ENCODE measurements around the gene FAM210A. TPM values are rescaled to one million over a fixed set of nuclear protein-coding genes. Genes with fewer than 3 reads are reported as not detected.

The FAM210A gene
- total and polyA plus RNA-seq, 2 of the 4 experiments (the other 2 are of a cell fraction) = 9.8 to 25.3 TPM

DNA sequence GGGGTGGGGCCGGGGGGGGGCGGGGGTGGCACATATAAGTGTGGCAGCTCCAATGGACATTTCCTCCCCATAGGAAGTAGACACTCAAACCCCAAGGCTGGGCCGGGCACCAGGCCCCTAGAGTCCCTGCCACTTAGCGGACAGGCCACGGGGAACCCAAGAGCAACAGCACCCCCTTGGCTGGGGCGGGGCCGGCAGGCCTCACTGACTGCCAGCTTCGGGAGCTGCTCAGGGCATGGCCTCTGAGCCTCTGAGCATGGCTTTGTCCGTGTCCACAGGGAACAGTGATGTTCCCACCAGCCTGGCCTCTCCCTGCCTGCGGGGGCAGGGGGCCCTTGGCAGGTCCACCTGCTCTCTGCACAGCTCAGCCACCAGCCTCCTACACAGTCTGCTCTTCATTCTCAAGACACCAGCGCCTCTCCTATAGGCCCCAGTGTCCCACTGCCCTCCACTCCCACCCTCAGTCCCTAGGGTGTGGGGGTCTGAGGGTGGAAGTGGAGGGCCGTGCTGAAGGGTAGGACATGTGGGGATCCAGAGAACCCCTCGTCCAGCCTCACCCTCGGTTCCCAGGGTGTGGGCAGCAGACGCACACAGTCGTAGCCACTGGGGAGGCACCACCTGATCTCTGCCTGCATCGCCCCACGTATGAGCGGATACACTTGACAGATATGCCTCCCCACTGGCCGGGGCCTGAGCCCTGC lies 106.7 kb downstream of the FAM210A start:
- dilution Hi-C loops (cut with HindIII; ENCODE audit: low sequenced_read_pairs, unreplicated experiment) (no loop called here), in situ Hi-C loops (cut with MboI; ENCODE audit: low sequenced_read_pairs) (no loop called here), intact Hi-C loops (cut with micrococcal nuclease) (no loop called here)
- no peak overlapping the region for H3K18ac ChIP-seq (ENCODE audit: low read depth, low read length)
- peaks cover 10% of the 10 kb centered on the region for H3K27me3 ChIP-seq (ENCODE audit: control insufficient read depth, insufficient read depth, low read length)
- H4K8ac ChIP-seq (ENCODE audit: low read depth in 2 of 2, low read length in 2 of 2) = no peak overlapping the region
- H4K91ac ChIP-seq (ENCODE audit: insufficient read depth, low read depth, low read length) = no peak overlapping the region
- H3K9me1 ChIP-seq (ENCODE audit: insufficient read depth, low read length) = no peaks in the 10 kb centered on the region
- no peak overlapping the region for H3K23ac ChIP-seq (ENCODE audit: low read depth, low read length)
- no peak for ATAC-seq (ENCODE audit: low read depth)
- H3K36me3 ChIP-seq (ENCODE audit: control insufficient read depth, insufficient read depth, low read length) = no peaks in the 10 kb centered on the region
- H3K9ac ChIP-seq (ENCODE audit: low read depth, low read length) = no peak overlapping the region
- H2AFZ ChIP-seq (replicated peaks; ENCODE audit: low read length, poor library complexity) = no peak overlapping the region
- no peak overlapping the region for H2AK9ac ChIP-seq (replicated peaks; ENCODE audit: low read depth, low read length, poor library complexity)
- CTCF ChIA-PET = no interaction called here
- no peak overlapping the region for H3K4me3 ChIP-seq (ENCODE audit: insufficient read depth, low read depth, low read length)
- no peak overlapping the region for H2BK5ac ChIP-seq (ENCODE audit: low read depth, low read length, poor library complexity, severe bottlenecking)
- no peak overlapping the region for H3K4ac ChIP-seq (ENCODE audit: low read depth, low read length)
- no peaks in the 10 kb centered on the region for H3K79me1 ChIP-seq (ENCODE audit: low read depth in 1 of 2, low read length in 2 of 2)
- H2BK15ac ChIP-seq (ENCODE audit: low read depth, low read length) = no peak overlapping the region
- no peak for DNase-seq
- H3K4me2 ChIP-seq (ENCODE audit: low read depth, low read length) = no peak overlapping the region
- no peak overlapping the region for H4K5ac ChIP-seq (ENCODE audit: low read depth, low read length)
- WGBS, 2 experiments (ENCODE audit: extremely low coverage in 2 of 2, insufficient read length in 1 of 2) = 100% methylated on average over 1 of the region's 20 CpGs; no CpG with 5 or more reads in 1 of the 2 experiments
- no peaks in the 10 kb centered on the region for H4K20me1 ChIP-seq (ENCODE audit: insufficient read depth, low read length)
- no peak overlapping the region for H2BK120ac ChIP-seq (ENCODE audit: low read depth, low read length)
- no peak overlapping the region for H2AK5ac ChIP-seq (ENCODE audit: low read depth, low read length)
- H3K14ac ChIP-seq (replicated peaks; ENCODE audit: low read depth, low read length) = no peak overlapping the region
- BruUV-seq (replicated peaks) = no TSS peak
- TF ChIP-seq MXI1 (IDR thresholded peaks at IDR 0.05; ENCODE audit: borderline replicate concordance, low read depth, low read length) (no peak), RAD21 (IDR thresholded peaks at IDR 0.05; ENCODE audit: low read length) (no peak)
- H3K9me3 ChIP-seq (ENCODE audit: control insufficient read depth, insufficient read depth, low read length) = no peaks in the 10 kb centered on the region
- no peak overlapping the region for H3K27ac ChIP-seq (ENCODE audit: insufficient read depth, low read length)
- no peaks in the 10 kb centered on the region for H3K4me1 ChIP-seq (ENCODE audit: control insufficient read depth, insufficient read depth, low read length)
- no peak overlapping the region for H3K56ac ChIP-seq (ENCODE audit: extremely low read depth, insufficient read depth, low read length)
- no peak overlapping the region for H2BK20ac ChIP-seq (ENCODE audit: low read depth, low read length)
- POLR2A ChIA-PET (ENCODE audit: unreplicated experiment) = no interaction called here

All from IMR-90 (cell line).